Body of pancreas (tissue), 4 donors: ENCODE measurements around the gene RYR3. TPM values are rescaled to one million over a fixed set of nuclear protein-coding genes. Genes with fewer than 3 reads are reported as not detected.

Source experiments
- ATAC-seq: fragments of 150-250 bp; one replicate; pipeline ENCODE4 v1.9.1; 2016
- DNase-seq, 4 donors: peaks; one replicate each; pipeline ENCODE4 v3.0.0-alpha.2; 2019
- H3K27ac ChIP-seq, 4 donors: fragments of 200-600 bp; sonication (generic); 1 replicate in 3 of 4; 2 replicates in 1 of 4; pipeline versions ENCODE4 v1.5.1 to v1.6.1; 2016 to 2019; ENCODE audit warnings: mild to moderate bottlenecking in 1 of 4, mixed read lengths in 1 of 4, moderate library complexity in 1 of 4
- H3K27me3 ChIP-seq, 2 donors: fragments of 200-600 bp; sonication (generic); one replicate each; pipeline ENCODE4 v1.6.0; 2016; ENCODE audit warnings: mild to moderate bottlenecking in 1 of 2
- H3K36me3 ChIP-seq, 2 donors: fragments of 200-600 bp; sonication (generic); replicated peaks in 1 of 2; 2 replicates each; pipeline ENCODE4 v1.5.1; 2016; ENCODE audit warnings: low read depth in 2 of 2; ENCODE audit not compliant: insufficient read depth in 1 of 2
- H3K4me1 ChIP-seq: fragments of 200-600 bp; sonication (generic); one replicate; pipeline ENCODE4 v1.6.0; 2016
- H3K4me3 ChIP-seq, 2 donors: fragments of 200-600 bp; sonication (generic); 1 replicate in 1 of 2; 2 replicates in 1 of 2; pipeline ENCODE4 v1.5.1; 2016 to 2019
- H3K9me3 ChIP-seq, 3 donors: fragments of 200-600 bp; sonication (generic); 1 replicate in 2 of 3; 2 replicates in 1 of 3; pipeline ENCODE4 v1.5.1; 2016
- POLR2A ChIP-seq, 3 donors: fragments of 450-650 bp; IDR thresholded peaks; one replicate each; pipeline ENCODE4 v1.6.1; 2016; ENCODE audit warnings: antibody characterized with exemption in 3 of 3, mild to moderate bottlenecking in 2 of 3
- WGBS, 2 donors: methylation state at CpG; one replicate each; pipeline ENCODE4 v1.1.5; 2017; 5-methylcytosine and 5-hydroxymethylcytosine counted together
- intact Hi-C: fragments of 100-400 bp; cut with DNase I; formaldehyde crosslinking; loops from one replicate; pipeline ENCODE4 v1.15.1; 2023
- total RNA-seq, 2 donors: library from RNA; depleted of rRNA; stranded (reverse); fragments of >200 nt; gene quantifications; one replicate each; pipeline ENCODE4 v1.1.0, GENCODE V29; 2016
- TF ChIP-seq, protein P1 (sequence below), 7 experiments: fragments of 450-650 bp in 4 of 7; fragments of 200-600 bp in 3 of 7; sonication (generic) in 3 of 7; IDR thresholded peaks; one replicate each; pipeline ENCODE4 v1.5.1; 2016 to 2019; ENCODE audit warnings: antibody characterized with exemption in 7 of 7

Gene RYR3
- total RNA-seq, 2 donors from 2014 or later = 0.26 to 0.66 TPM

DNA sequence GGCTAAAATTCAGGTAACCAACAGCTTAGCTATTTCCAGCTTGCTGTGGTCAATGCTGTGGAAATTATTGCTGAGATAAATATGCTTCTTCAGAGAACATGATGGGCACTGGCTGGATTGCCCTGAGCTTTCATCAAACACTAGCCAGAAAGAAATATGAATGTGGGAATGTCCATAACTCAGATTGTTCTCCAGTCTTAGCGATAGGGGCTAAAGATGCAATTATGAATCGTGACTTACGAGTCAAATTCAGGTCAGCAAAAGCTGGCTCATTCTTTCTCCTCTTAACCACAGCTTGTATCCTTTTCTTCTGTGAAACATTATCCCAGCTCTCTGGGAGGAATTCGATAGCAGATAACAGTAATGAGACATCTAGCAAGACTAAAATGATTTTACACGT, 307.6 kb downstream of the RYR3 start:
- intact Hi-C loops = no loop called here
- no peak overlapping the region for H3K4me3 ChIP-seq
- no peaks in the 10 kb centered on the region for H3K4me1 ChIP-seq
- H3K27me3 ChIP-seq = no peaks in the 10 kb centered on the region
- no peak for TF ChIP-seq POLR2A (IDR thresholded peaks at IDR 0.05)
- TF ChIP-seq, protein P1, sequence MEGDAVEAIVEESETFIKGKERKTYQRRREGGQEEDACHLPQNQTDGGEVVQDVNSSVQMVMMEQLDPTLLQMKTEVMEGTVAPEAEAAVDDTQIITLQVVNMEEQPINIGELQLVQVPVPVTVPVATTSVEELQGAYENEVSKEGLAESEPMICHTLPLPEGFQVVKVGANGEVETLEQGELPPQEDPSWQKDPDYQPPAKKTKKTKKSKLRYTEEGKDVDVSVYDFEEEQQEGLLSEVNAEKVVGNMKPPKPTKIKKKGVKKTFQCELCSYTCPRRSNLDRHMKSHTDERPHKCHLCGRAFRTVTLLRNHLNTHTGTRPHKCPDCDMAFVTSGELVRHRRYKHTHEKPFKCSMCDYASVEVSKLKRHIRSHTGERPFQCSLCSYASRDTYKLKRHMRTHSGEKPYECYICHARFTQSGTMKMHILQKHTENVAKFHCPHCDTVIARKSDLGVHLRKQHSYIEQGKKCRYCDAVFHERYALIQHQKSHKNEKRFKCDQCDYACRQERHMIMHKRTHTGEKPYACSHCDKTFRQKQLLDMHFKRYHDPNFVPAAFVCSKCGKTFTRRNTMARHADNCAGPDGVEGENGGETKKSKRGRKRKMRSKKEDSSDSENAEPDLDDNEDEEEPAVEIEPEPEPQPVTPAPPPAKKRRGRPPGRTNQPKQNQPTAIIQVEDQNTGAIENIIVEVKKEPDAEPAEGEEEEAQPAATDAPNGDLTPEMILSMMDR (IDR thresholded peaks at IDR 0.05) = no peak
- 36 to 52% methylated on average over 5 of the region's 5 CpGs for WGBS, 2 donors
- DNase-seq = no peak
- no peaks in the 10 kb centered on the region for H3K36me3 ChIP-seq
- H3K27ac ChIP-seq = no peak overlapping the region
- ATAC-seq = no peak
- no peaks in the 10 kb centered on the region for H3K9me3 ChIP-seq

DNA sequence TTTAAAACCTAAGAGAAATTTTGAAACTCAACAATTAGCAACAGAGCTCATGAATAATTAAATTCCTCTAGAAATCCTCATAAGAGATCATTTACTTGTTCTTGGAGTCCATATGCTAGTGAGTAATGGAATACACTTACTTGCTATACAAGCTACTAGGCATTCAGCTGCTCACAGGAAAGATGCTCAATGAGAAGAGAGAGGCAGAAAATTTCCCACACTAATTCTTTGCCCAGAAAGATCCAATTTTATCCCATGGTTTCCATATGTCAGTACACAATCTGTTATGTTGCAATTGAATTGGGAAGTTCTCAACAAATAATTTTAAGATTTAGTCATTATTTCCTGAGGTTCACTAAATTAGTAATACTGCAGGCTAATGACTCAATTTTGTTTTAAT, 310.4 kb downstream of the RYR3 start:
- intact Hi-C loops = no loop called here
- Histone ChIP-seq H3K4me3 (no peak overlapping the region), H3K27me3 (no peaks in the 10 kb centered on the region), H3K4me1 (no peaks in the 10 kb centered on the region), H3K36me3 (no peaks in the 10 kb centered on the region), H3K27ac (no peak overlapping the region), H3K9me3 (no peaks in the 10 kb centered on the region)
- TF ChIP-seq, protein P1 (IDR thresholded peaks at IDR 0.05) = no peak
- no peak for TF ChIP-seq POLR2A (IDR thresholded peaks at IDR 0.05)
- DNase-seq (no peak), ATAC-seq (no peak)

DNA sequence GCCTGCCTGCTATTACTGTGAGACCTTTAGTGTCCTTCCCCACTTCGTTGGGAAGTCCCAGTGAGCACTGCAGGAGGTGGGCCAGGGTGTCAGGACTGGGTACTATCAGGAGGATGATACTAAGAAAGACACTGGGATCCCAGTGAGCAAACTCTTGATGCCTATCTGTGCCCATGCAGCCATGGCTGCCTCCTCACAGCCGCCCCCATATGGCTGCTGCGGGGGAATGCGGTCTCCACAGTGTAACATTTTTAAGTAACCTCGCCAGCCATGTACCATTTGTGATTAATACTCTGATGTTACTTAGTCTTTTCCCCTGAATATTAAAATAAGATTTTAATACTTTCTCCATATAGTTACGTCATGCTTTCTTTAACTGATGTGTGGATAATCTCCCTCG, 312.2 kb downstream of the RYR3 start:
- no peak for TF ChIP-seq POLR2A (IDR thresholded peaks at IDR 0.05)
- TF ChIP-seq, protein P1 (IDR thresholded peaks at IDR 0.05) = no peak
- ATAC-seq = no peak
- Histone ChIP-seq H3K4me3 (no peak overlapping the region), H3K27me3 (no peaks in the 10 kb centered on the region), H3K36me3 (no peaks in the 10 kb centered on the region), H3K4me1 (no peaks in the 10 kb centered on the region), H3K27ac (no peak overlapping the region), H3K9me3 (no peaks in the 10 kb centered on the region)
- no peak for DNase-seq
- intact Hi-C loops = no loop called here
- 63 to 71% methylated on average over 7 of the region's 7 CpGs for WGBS, 2 donors

DNA sequence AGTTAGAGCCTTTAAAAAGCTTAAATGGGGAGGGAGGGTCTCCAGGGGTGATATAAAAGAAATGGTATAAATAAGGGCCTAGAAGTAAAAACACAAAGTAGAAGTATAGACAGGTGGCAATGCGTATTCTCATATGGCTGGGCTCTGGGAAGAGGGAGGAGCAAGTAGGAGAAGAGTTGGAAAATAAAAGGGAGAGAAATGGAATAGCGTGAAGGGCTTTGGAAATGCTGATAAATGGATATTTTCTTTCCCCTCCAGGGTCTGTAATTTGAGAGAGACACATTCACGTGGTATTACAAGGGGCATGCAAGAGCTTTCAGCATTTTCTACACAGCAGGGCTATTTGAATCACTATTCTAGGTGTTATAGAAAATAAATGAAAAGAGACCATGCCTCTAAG, 313.7 kb downstream of the RYR3 start:
- Histone ChIP-seq H3K9me3 (no peaks in the 10 kb centered on the region), H3K36me3 (no peaks in the 10 kb centered on the region), H3K4me3 (no peak overlapping the region), H3K27me3 (no peaks in the 10 kb centered on the region), H3K4me1 (no peaks in the 10 kb centered on the region), H3K27ac (no peak overlapping the region)
- no peak for ATAC-seq
- intact Hi-C loops = no loop called here
- 49% methylated on average over 3 of the region's 3 CpGs for WGBS, 2 donors
- TF ChIP-seq POLR2A (IDR thresholded peaks at IDR 0.05) = no peak
- TF ChIP-seq, protein P1 (IDR thresholded peaks at IDR 0.05) = no peak
- no peak for DNase-seq

DNA sequence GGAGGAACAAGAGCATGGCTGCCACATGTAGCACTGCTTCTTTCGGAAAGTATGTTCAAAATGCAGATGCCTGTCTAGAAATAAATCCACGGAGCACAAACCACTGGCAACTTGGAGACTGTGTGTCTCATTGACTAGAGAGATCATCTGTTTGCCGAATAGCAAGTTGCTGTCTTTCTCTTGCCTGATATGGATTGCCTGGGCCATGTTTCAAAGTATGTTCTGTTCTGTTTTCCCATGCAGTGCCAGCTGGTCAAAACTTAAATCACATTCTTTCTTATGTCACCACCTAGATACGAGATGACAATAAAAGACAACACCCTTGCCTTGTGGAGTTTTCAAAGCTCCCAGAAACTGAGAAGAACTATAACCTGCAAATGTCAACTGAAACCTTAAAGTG, 318.9 kb downstream of the RYR3 start:
- Histone ChIP-seq H3K27me3 (no peaks in the 10 kb centered on the region), H3K36me3 (no peaks in the 10 kb centered on the region), H3K4me3 (no peak overlapping the region), H3K27ac (no peak overlapping the region), H3K4me1 (no peaks in the 10 kb centered on the region), H3K9me3 (no peaks in the 10 kb centered on the region)
- no peak for TF ChIP-seq POLR2A (IDR thresholded peaks at IDR 0.05)
- TF ChIP-seq, protein P1 (IDR thresholded peaks at IDR 0.05) = no peak
- intact Hi-C loops = no loop called here
- 45 to 60% methylated on average over 4 of the region's 4 CpGs for WGBS, 2 donors
- ATAC-seq (no peak), DNase-seq (no peak)
